ENCODE measurements around the gene SLC18A2.

Gene SLC18A2

GRCh38 chr10:117250411-117250810 lies 9.5 kb downstream of the SLC18A2 start:
- Histone ChIP-seq H3K9me3 (ENCODE audit: insufficient read depth, low read depth, low read length) (no peaks in the 10 kb centered on the region), H3K9me2 (replicated peaks; ENCODE audit: low read depth, low read length) (no peaks in the 10 kb centered on the region), H3K27me3 (ENCODE audit: insufficient read depth, low read length, poor library complexity, severe bottlenecking) (no peaks in the 10 kb centered on the region), H4K20me1 (ENCODE audit: insufficient read depth, low read length, poor library complexity, severe bottlenecking) (no peaks in the 10 kb centered on the region), H2AFZ (ENCODE audit: low read length) (no peak overlapping the region), H3K4me2 (ENCODE audit: low read depth, low read length, poor library complexity, severe bottlenecking) (no peak overlapping the region), H3K9ac (ENCODE audit: low read depth, low read length, poor library complexity, severe bottlenecking) (no peak overlapping the region), H3K4me3 (ENCODE audit: low read length, poor library complexity, severe bottlenecking) (no peak overlapping the region), H3K79me2 (ENCODE audit: insufficient read depth, low read length) (no peaks in the 10 kb centered on the region), H3K36me3 (ENCODE audit: insufficient read depth, low read length) (no peaks in the 10 kb centered on the region), H3K4me1 (ENCODE audit: insufficient read depth, low read length, poor library complexity, severe bottlenecking) (peaks cover 28% of the 10 kb centered on the region), H3F3A (ENCODE audit: low read depth) (no peaks in the 10 kb centered on the region)
- no peak for TF ChIP-seq EZH2phosphoT487 (IDR thresholded peaks at IDR 0.05; ENCODE audit: borderline replicate concordance)
- TF ChIP-seq, protein P1, sequence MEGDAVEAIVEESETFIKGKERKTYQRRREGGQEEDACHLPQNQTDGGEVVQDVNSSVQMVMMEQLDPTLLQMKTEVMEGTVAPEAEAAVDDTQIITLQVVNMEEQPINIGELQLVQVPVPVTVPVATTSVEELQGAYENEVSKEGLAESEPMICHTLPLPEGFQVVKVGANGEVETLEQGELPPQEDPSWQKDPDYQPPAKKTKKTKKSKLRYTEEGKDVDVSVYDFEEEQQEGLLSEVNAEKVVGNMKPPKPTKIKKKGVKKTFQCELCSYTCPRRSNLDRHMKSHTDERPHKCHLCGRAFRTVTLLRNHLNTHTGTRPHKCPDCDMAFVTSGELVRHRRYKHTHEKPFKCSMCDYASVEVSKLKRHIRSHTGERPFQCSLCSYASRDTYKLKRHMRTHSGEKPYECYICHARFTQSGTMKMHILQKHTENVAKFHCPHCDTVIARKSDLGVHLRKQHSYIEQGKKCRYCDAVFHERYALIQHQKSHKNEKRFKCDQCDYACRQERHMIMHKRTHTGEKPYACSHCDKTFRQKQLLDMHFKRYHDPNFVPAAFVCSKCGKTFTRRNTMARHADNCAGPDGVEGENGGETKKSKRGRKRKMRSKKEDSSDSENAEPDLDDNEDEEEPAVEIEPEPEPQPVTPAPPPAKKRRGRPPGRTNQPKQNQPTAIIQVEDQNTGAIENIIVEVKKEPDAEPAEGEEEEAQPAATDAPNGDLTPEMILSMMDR (conservative IDR thresholded peaks at IDR 0.05; ENCODE audit: low read length), result no peak

- Histone ChIP-seq H3K4me3 (ENCODE audit: low read length, poor library complexity, severe bottlenecking) (no peak overlapping the region), H3K9ac (ENCODE audit: low read depth, low read length, poor library complexity, severe bottlenecking) (no peak overlapping the region), H3K4me1 (ENCODE audit: insufficient read depth, low read length, poor library complexity, severe bottlenecking) (peaks cover 14% of the 10 kb centered on the region), H3K36me3 (ENCODE audit: insufficient read depth, low read length) (no peaks in the 10 kb centered on the region), H3K27me3 (ENCODE audit: insufficient read depth, low read length, poor library complexity, severe bottlenecking) (no peaks in the 10 kb centered on the region), H3F3A (ENCODE audit: low read depth) (no peaks in the 10 kb centered on the region), H4K20me1 (ENCODE audit: insufficient read depth, low read length, poor library complexity, severe bottlenecking) (no peaks in the 10 kb centered on the region), H3K4me2 (ENCODE audit: low read depth, low read length, poor library complexity, severe bottlenecking) (no peak overlapping the region), H3K9me3 (ENCODE audit: insufficient read depth, low read depth, low read length) (no peaks in the 10 kb centered on the region), H3K9me2 (replicated peaks; ENCODE audit: low read depth, low read length) (no peaks in the 10 kb centered on the region), H3K79me2 (ENCODE audit: insufficient read depth, low read length) (no peaks in the 10 kb centered on the region), H2AFZ (ENCODE audit: low read length) (no peak overlapping the region)
- no peak for TF ChIP-seq EZH2phosphoT487 (IDR thresholded peaks at IDR 0.05; ENCODE audit: borderline replicate concordance)
Measured at GRCh38 chr10:117253908-117254307, 13.0 kb downstream of the SLC18A2 start.

- H3K4me1 ChIP-seq (ENCODE audit: insufficient read depth, low read length, poor library complexity, severe bottlenecking), result peaks cover 14% of the 10 kb centered on the region
- H3K4me3 ChIP-seq (ENCODE audit: low read length, poor library complexity, severe bottlenecking), result no peak overlapping the region
- no peak overlapping the region for H2AFZ ChIP-seq (ENCODE audit: low read length)
- H3F3A ChIP-seq (ENCODE audit: low read depth), result no peaks in the 10 kb centered on the region
- H3K9me2 ChIP-seq (replicated peaks; ENCODE audit: low read depth, low read length), result no peaks in the 10 kb centered on the region
- H4K20me1 ChIP-seq (ENCODE audit: insufficient read depth, low read length, poor library complexity, severe bottlenecking), result no peaks in the 10 kb centered on the region
- H3K9ac ChIP-seq (ENCODE audit: low read depth, low read length, poor library complexity, severe bottlenecking), result no peak overlapping the region
- no peak overlapping the region for H3K4me2 ChIP-seq (ENCODE audit: low read depth, low read length, poor library complexity, severe bottlenecking)
- H3K9me3 ChIP-seq (ENCODE audit: insufficient read depth, low read depth, low read length), result no peaks in the 10 kb centered on the region
- H3K79me2 ChIP-seq (ENCODE audit: insufficient read depth, low read length), result no peaks in the 10 kb centered on the region
- TF ChIP-seq, protein P1 (conservative IDR thresholded peaks at IDR 0.05; ENCODE audit: low read length), result no peak
- TF ChIP-seq EZH2phosphoT487 (IDR thresholded peaks at IDR 0.05; ENCODE audit: borderline replicate concordance), result no peak
- H3K36me3 ChIP-seq (ENCODE audit: insufficient read depth, low read length), result no peaks in the 10 kb centered on the region
- no peaks in the 10 kb centered on the region for H3K27me3 ChIP-seq (ENCODE audit: insufficient read depth, low read length, poor library complexity, severe bottlenecking)
Measured at GRCh38 chr10:117254338-117254737, 13.4 kb downstream of the SLC18A2 start.

Measured in Loucy (cell line).